B cell (primary cell): ENCODE results near the gene RERE. TPM values are rescaled to one million over a fixed set of nuclear protein-coding genes. Genes with fewer than 3 reads are reported as not detected.

Source experiments
- ATAC-seq: fragments of 200-7000 bp; cut with Tn5 transposase; one replicate; pipeline ENCODE4 v1.10.0; 2021; ENCODE audit warnings: low read depth, mild to moderate bottlenecking, moderate number of reproducible peaks, moderate library complexity
- CTCF ChIA-PET: fragments of 350-600 bp; sonication (Branson Sonifier 250); formaldehyde crosslinking; loops from one replicate; lab custom pipeline; 2021; ENCODE audit warnings: antibody characterized with exemption, inconsistent platforms; lab: Charles Lee
- POLR2A ChIA-PET: fragments of 350-600 bp; sonication (Branson Sonifier 250); formaldehyde crosslinking; loops from one replicate; lab custom pipeline; 2021; ENCODE audit warnings: antibody characterized with exemption; lab: Charles Lee
- DNase-seq: peaks from one replicate; pipeline ENCODE4 v3.0.0; 2013
- H2AFZ ChIP-seq: 2 replicates; pipeline ENCODE4 v1.6.1; 2012; ENCODE audit warnings: mild to moderate bottlenecking, low read depth, low read length; ENCODE audit not compliant: insufficient read depth, poor library complexity, severe bottlenecking
- H3K27ac ChIP-seq, 2 donors: 1 replicate in 1 of 2; 2 replicates in 1 of 2; pipeline ENCODE4 v1.5.1; 2012 to 2013; ENCODE audit warnings: low read length in 2 of 2, mild to moderate bottlenecking in 2 of 2, moderate library complexity in 1 of 2
- H3K27me3 ChIP-seq, 4 experiments: fragments of 200-600 bp in 1 of 4; sonication (generic) in 1 of 4; replicated peaks in 1 of 4; 1 replicate in 2 of 4; 2 replicates in 2 of 4; pipeline versions ENCODE4 v1.6.1 to v1.7.0; 2013 to 2016; ENCODE audit warnings: low read length in 3 of 4, mild to moderate bottlenecking in 2 of 4, mixed read lengths in 1 of 4, moderate library complexity in 1 of 4; ENCODE audit not compliant: insufficient read depth in 4 of 4, control insufficient read depth in 3 of 4; ENCODE audit errors: control extremely low read depth in 1 of 4
- H3K36me3 ChIP-seq, 2 experiments: replicated peaks in 1 of 2; 1 replicate in 1 of 2; 2 replicates in 1 of 2; pipeline versions ENCODE4 v1.6.1 to v1.7.1; 2013; ENCODE audit warnings: low read length in 1 of 2; ENCODE audit not compliant: insufficient read depth in 2 of 2, control insufficient read depth in 1 of 2; ENCODE audit errors: control extremely low read depth in 1 of 2, extremely low read depth in 1 of 2
- H3K4me1 ChIP-seq, 2 donors: fragments of 200-600 bp in 1 of 2; sonication (generic) in 1 of 2; 1 replicate in 1 of 2; 2 replicates in 1 of 2; pipeline versions ENCODE4 v1.5.1 to v1.6.1; 2013 to 2017; ENCODE audit warnings: low read length in 2 of 2; ENCODE audit not compliant: control insufficient read depth in 2 of 2, insufficient read depth in 2 of 2
- H3K4me2 ChIP-seq: replicated peaks from 2 replicates; pipeline ENCODE3; 2012; ENCODE audit warnings: mild to moderate bottlenecking, low read depth, low read length; ENCODE audit not compliant: poor library complexity, severe bottlenecking
- H3K4me3 ChIP-seq, 5 experiments: fragments of 200-600 bp in 1 of 5; sonication (generic) in 1 of 5; 1 replicate in 3 of 5; 2 replicates in 2 of 5; pipeline versions ENCODE4 v1.5.1 to v1.7.0; 2011 to 2016; ENCODE audit warnings: low read length in 4 of 5, mild to moderate bottlenecking in 4 of 5, low read depth in 2 of 5, control low read depth in 1 of 5, moderate library complexity in 1 of 5; ENCODE audit not compliant: insufficient read depth in 1 of 5; ENCODE audit errors: control extremely low read depth in 1 of 5, extremely low read depth in 1 of 5
- H3K79me2 ChIP-seq: fragments of 200-600 bp; sonication (generic); one replicate; pipeline ENCODE4 v1.6.0; 2016; ENCODE audit warnings: low read length; ENCODE audit not compliant: control insufficient read depth, insufficient read depth
- H3K9ac ChIP-seq: fragments of 200-600 bp; sonication (generic); 2 replicates; pipeline ENCODE4 v1.6.1; 2017; ENCODE audit warnings: mild to moderate bottlenecking, low read length, moderate library complexity
- H3K9me3 ChIP-seq, 3 donors: one replicate each; pipeline versions ENCODE4 v1.6.1 to v1.7.1; 2013; ENCODE audit warnings: low read length in 2 of 3; ENCODE audit not compliant: control insufficient read depth in 2 of 3, insufficient read depth in 1 of 3; ENCODE audit errors: control extremely low read depth in 1 of 3
- H4K20me1 ChIP-seq: 2 replicates; pipeline ENCODE4 v1.6.0; 2012; ENCODE audit warnings: mild to moderate bottlenecking, low read length; ENCODE audit not compliant: insufficient read depth, control insufficient read depth, poor library complexity, severe bottlenecking
- H3K27ac Mint-ChIP-seq: one replicate; pipeline ENCODE4 v1.8.0; 2021; ENCODE audit warnings: mixed read lengths
- H3K27me3 Mint-ChIP-seq: one replicate; pipeline ENCODE4 v1.8.0; 2021; ENCODE audit warnings: mixed read lengths
- H3K4me1 Mint-ChIP-seq: one replicate; pipeline ENCODE4 v1.8.0; 2021; ENCODE audit warnings: mixed read lengths
- H3K4me3 Mint-ChIP-seq: one replicate; pipeline ENCODE4 v1.8.0; 2021; ENCODE audit warnings: mixed read lengths
- H3K9me3 Mint-ChIP-seq: one replicate; pipeline ENCODE4 v1.8.0; 2022; ENCODE audit warnings: mixed read lengths; ENCODE audit not compliant: insufficient read depth
- EZH2 ChIP-seq: IDR thresholded peaks from 2 replicates; pipeline ENCODE4 v1.6.1; 2012; ENCODE audit warnings: borderline replicate concordance, low read depth, mild to moderate bottlenecking, moderate library complexity, low read length; ENCODE audit not compliant: insufficient read depth, poor library complexity, severe bottlenecking
- WGBS: methylation state at CpG from one replicate; pipeline ENCODE4 v1.1.5; 2013; ENCODE audit warnings: missing lambda C conversion rate; ENCODE audit not compliant: insufficient coverage; 5-methylcytosine and 5-hydroxymethylcytosine counted together
- intact Hi-C: fragments of 100-400 bp; cut with micrococcal nuclease; formaldehyde crosslinking; loops from one replicate; pipeline ENCODE4 v1.10.0; 2022
- polyA plus RNA-seq: library from polyadenylated mRNA; depleted of rRNA; stranded (reverse); fragments of >200 nt; gene quantifications from 2 replicates; pipeline ENCODE4 v1.2.3, GENCODE V29; 2012
- small RNA-seq: library from RNA; depleted of rRNA; stranded (forward); fragments of <200 nt; gene quantifications from one replicate; pipeline ENCODE3, GENCODE V24; 2012; ENCODE audit warnings: low replicate concordance, low read depth; ENCODE audit not compliant: insufficient read length
- total RNA-seq, 2 donors: library from RNA; stranded (reverse); fragments of 120-200 nt in 1 of 2; gene quantifications; 1 replicate in 1 of 2; 2 replicates in 1 of 2; pipeline versions ENCODE4 v1.2.3 to v1.2.4, GENCODE V29; 2013 to 2022
- TF ChIP-seq, protein P1 (sequence below): fragments of 200-600 bp; IDR thresholded peaks from one replicate; pipeline ENCODE4 v1.8.0; 2022; ENCODE audit warnings: antibody characterized with exemption, mild to moderate bottlenecking

RERE gene
- total and polyA plus RNA-seq, 2 donors (not counting 1 experiment from before 2014, with no cell fraction given), result 27.3 to 132 TPM

GRCh38 chr1:8303141-8303540, 514.3 kb downstream of the RERE start:
- TF ChIP-seq, protein P1, sequence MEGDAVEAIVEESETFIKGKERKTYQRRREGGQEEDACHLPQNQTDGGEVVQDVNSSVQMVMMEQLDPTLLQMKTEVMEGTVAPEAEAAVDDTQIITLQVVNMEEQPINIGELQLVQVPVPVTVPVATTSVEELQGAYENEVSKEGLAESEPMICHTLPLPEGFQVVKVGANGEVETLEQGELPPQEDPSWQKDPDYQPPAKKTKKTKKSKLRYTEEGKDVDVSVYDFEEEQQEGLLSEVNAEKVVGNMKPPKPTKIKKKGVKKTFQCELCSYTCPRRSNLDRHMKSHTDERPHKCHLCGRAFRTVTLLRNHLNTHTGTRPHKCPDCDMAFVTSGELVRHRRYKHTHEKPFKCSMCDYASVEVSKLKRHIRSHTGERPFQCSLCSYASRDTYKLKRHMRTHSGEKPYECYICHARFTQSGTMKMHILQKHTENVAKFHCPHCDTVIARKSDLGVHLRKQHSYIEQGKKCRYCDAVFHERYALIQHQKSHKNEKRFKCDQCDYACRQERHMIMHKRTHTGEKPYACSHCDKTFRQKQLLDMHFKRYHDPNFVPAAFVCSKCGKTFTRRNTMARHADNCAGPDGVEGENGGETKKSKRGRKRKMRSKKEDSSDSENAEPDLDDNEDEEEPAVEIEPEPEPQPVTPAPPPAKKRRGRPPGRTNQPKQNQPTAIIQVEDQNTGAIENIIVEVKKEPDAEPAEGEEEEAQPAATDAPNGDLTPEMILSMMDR, result no peak
- TF ChIP-seq EZH2, result no peak
- no peak overlapping the region for H2AFZ ChIP-seq
- H3K4me1 Mint-ChIP-seq, result no peaks in the 10 kb centered on the region
- H3K27me3 ChIP-seq, result peaks cover 0 to 16% (median 4%) of the 10 kb centered on the region in 4 experiments
- no peaks in the 10 kb centered on the region for H3K9me3 Mint-ChIP-seq
- H3K27ac Mint-ChIP-seq, result no peak overlapping the region
- intact Hi-C loops, result no loop called here
- no peak overlapping the region for H3K4me3 Mint-ChIP-seq
- H3K9ac ChIP-seq, result no peak overlapping the region
- DNase-seq (no peak), ATAC-seq (no peak)
- no peaks in the 10 kb centered on the region for H3K36me3 ChIP-seq
- no peak overlapping the region for H3K27ac ChIP-seq
- no peak overlapping the region for H3K4me2 ChIP-seq
- ChIA-PET POLR2A (no interaction called here), CTCF (no interaction called here)
- no peaks in the 10 kb centered on the region for H3K79me2 ChIP-seq
- H4K20me1 ChIP-seq, result no peaks in the 10 kb centered on the region
- 90% methylated on average over 3 of the region's 3 CpGs for WGBS
- peaks cover 16% of the 10 kb centered on the region for H3K27me3 Mint-ChIP-seq
- H3K9me3 ChIP-seq, result no peaks in the 10 kb centered on the region
- no peak overlapping the region for H3K4me3 ChIP-seq
- H3K4me1 ChIP-seq, result no peaks in the 10 kb centered on the region

Small RNA genes within 50 kb of the gene (small RNA-seq; reads per million reads assigned to genes)
- gene MIR6728 (not detected), gene RF00019 (not detected), gene RF00599 (not detected)

Other genes with a start within 250 kb of the RERE start
- gene ENO1, start 61.0 kb upstream of the RERE start, total RNA-seq, result 223 and 237 TPM in 2 replicates
- gene ENO1, start 61.0 kb upstream of the RERE start, polyA plus RNA-seq, result 153 and 193 TPM in 2 replicates
- not detected in 2 replicates for gene CA6, start 128.2 kb upstream of the RERE start, total RNA-seq
- 0.36 TPM in 1 of 2 replicates, not detected in the other for gene CA6, start 128.2 kb upstream of the RERE start, polyA plus RNA-seq
- not detected in 2 replicates for gene SLC2A7, start 208.8 kb upstream of the RERE start, total RNA-seq
- not detected in 2 replicates for gene SLC2A7, start 208.8 kb upstream of the RERE start, polyA plus RNA-seq